ENCODE results near the gene CHMP1B. TPM values are rescaled to one million over a fixed set of nuclear protein-coding genes. Genes with fewer than 3 reads are reported as not detected.

The CHMP1B gene
- total and polyA plus RNA-seq, 11 donors: 19.8 to 41.2 (median 37.3) TPM

DNA sequence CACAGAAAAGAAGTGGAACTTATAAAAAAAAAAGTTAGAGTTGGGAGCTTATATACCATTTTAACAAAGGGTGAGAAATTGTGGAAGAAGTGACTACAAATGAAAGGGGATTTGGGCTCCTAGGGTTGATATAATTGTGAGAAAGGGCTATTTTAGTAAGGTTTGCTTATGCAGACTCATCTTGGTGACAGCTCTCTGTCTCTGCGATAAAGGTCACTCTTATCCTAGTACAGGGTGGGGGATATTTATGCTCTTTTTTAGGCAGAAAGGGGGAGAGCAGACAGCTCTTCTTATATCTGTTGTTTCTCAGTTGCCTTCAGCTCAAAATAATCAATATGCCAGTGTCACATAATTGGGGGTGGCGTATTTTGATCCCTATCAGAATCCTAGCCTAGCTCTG, 31.3 kb upstream of the CHMP1B start:
- Histone ChIP-seq H3K4me3 (no peak overlapping the region), H3K4me1 (no peaks in the 10 kb centered on the region), H3K36me3 (no peaks in the 10 kb centered on the region), H3K27ac (no peak overlapping the region), H3K27me3 (no peaks in the 10 kb centered on the region), H3K9me3 (peaks cover 0 to 10% (median 0%) of the 10 kb centered on the region in 12 donors)
- no peak for ATAC-seq
- intact Hi-C loops (cut with DNase I): loop anchor here in 2 of 10 donors (10.0 kb wide), 1 partner anchor 55 kb away; no protein-coding TSS in a partner anchor
- TF ChIP-seq POLR2A (IDR thresholded peaks at IDR 0.05): no peak
- TF ChIP-seq, protein P1, sequence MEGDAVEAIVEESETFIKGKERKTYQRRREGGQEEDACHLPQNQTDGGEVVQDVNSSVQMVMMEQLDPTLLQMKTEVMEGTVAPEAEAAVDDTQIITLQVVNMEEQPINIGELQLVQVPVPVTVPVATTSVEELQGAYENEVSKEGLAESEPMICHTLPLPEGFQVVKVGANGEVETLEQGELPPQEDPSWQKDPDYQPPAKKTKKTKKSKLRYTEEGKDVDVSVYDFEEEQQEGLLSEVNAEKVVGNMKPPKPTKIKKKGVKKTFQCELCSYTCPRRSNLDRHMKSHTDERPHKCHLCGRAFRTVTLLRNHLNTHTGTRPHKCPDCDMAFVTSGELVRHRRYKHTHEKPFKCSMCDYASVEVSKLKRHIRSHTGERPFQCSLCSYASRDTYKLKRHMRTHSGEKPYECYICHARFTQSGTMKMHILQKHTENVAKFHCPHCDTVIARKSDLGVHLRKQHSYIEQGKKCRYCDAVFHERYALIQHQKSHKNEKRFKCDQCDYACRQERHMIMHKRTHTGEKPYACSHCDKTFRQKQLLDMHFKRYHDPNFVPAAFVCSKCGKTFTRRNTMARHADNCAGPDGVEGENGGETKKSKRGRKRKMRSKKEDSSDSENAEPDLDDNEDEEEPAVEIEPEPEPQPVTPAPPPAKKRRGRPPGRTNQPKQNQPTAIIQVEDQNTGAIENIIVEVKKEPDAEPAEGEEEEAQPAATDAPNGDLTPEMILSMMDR (IDR thresholded peaks at IDR 0.05): no peak
- 73 to 86% (median 84%) methylated on average over 2 of the region's 2 CpGs for WGBS, 4 donors
- DNase-seq: no peak

DNA sequence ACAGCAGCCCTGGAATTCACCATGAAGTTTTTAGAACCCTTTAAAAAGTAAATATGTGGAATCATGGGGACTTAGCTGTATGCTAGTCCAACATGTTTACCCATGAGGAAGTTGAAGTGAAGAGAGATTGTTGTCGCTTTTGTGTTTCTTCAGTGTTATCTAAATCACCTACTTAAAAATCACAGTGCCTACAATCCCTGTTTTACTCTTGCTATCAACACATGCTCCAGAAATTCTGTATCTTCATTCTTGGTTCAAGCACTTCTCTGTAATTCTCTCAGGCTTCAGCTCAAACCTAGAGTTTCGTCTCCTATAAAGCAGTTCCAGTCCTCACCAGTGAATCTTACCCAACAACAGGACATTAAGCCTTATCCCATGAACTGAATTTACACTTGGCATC, 30.5 kb upstream of the CHMP1B start:
- no peak overlapping the region for H3K4me3 ChIP-seq
- WGBS, 4 donors: 51 to 64% (median 59%) methylated on average over 2 of the region's 2 CpGs
- intact Hi-C loops (cut with DNase I): loop anchor here in 1 of 10 donors (10.0 kb wide), 1 partner anchor 56 kb away; no protein-coding TSS in a partner anchor
- no peak for TF ChIP-seq POLR2A (IDR thresholded peaks at IDR 0.05)
- TF ChIP-seq, protein P1 (IDR thresholded peaks at IDR 0.05): no peak
- H3K27me3 ChIP-seq: no peaks in the 10 kb centered on the region
- no peak overlapping the region for H3K27ac ChIP-seq
- DNase-seq: no peak
- H3K4me1 ChIP-seq: no peaks in the 10 kb centered on the region
- H3K36me3 ChIP-seq: no peaks in the 10 kb centered on the region
- ATAC-seq: no peak
- peaks cover 0 to 10% (median 0%) of the 10 kb centered on the region in 12 donors for H3K9me3 ChIP-seq

DNA sequence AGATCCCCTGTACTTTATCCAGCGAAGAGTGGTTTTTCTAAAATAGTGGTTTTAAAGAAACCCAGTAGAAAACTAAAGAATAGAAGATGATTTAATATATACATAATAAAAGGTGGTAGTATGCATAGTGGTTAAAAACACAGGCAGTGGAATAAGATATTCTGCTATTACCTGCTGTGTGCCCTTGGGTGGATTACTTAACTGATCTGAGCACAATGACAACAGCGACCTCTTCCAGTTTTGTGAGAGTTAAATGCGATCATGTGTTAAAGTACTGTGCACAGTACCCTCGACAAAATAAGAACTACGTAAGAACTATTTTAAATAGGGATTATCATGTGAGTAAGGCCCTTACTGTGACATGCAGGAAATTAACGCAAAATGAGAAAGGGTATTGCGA, 30.0 kb upstream of the CHMP1B start:
- peaks cover 0 to 10% (median 0%) of the 10 kb centered on the region in 12 donors for H3K9me3 ChIP-seq
- no peak for ATAC-seq

DNA sequence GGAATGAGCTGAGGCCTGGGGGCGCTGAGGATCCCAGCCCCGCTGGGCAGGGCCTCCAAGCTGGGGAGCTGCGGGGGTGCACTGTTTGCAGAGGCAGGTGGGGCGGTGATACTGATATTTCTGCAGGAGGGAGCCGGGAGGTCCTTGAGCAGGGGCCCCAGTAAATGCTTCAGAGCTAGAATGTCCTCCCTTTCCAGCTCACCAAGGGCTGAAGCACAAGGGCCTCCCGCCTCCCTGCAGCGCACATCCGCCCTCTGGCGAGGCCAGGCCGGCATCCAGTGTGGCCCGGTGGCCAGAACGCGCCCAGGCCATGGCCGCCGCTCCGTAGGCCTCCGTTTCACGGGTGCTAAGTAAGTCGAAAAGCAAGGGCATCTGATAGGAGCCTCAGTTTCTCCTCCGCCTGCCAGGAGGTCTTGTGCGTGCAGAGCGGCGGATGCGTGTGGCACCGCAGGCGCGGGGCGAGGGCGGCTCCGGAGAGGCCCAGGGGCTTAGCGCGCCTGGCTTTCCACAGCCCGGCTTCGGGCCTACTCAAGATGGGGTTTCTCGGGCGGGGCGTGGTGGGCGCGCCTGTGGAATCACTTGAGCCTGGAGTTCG, 29.5 kb upstream of the CHMP1B start:
- no peak for TF ChIP-seq POLR2A (IDR thresholded peaks at IDR 0.05)
- TF ChIP-seq, protein P1 (IDR thresholded peaks at IDR 0.05): no peak
- intact Hi-C loops (cut with DNase I): loop anchor here in 1 of 10 donors (10.0 kb wide), 1 partner anchor 57 kb away; no protein-coding TSS in a partner anchor
- Histone ChIP-seq H3K27me3 (no peaks in the 10 kb centered on the region), H3K4me1 (no peaks in the 10 kb centered on the region), H3K9me3 (peaks cover 0 to 10% (median 0%) of the 10 kb centered on the region in 12 donors), H3K27ac (no peak overlapping the region), H3K4me3 (no peak overlapping the region), H3K36me3 (no peaks in the 10 kb centered on the region)
- WGBS, 4 donors: 94 to 96% (median 95%) methylated on average over 33 to 40 of the region's 40 CpGs
- DNase-seq (no peak), ATAC-seq (no peak)

More for the DNA sequence above, 30.0 kb upstream of the CHMP1B start:
- no peaks in the 10 kb centered on the region for H3K27me3 ChIP-seq
- TF ChIP-seq, protein P1 (IDR thresholded peaks at IDR 0.05): no peak
- TF ChIP-seq POLR2A (IDR thresholded peaks at IDR 0.05): no peak
- WGBS, 4 donors: 88 to 91% (median 91%) methylated on average over 7 of the region's 7 CpGs
- no peak overlapping the region for H3K4me3 ChIP-seq
- H3K36me3 ChIP-seq: no peaks in the 10 kb centered on the region
- intact Hi-C loops (cut with DNase I): loop anchor here in 1 of 10 donors (10.0 kb wide), 1 partner anchor 56 kb away; no protein-coding TSS in a partner anchor
- DNase-seq: no peak
- no peak overlapping the region for H3K27ac ChIP-seq
- H3K4me1 ChIP-seq: no peaks in the 10 kb centered on the region
